ENCODE measurements around the gene UCMA. TPM values are rescaled to one million over a fixed set of nuclear protein-coding genes. Genes with fewer than 3 reads are reported as not detected.

UCMA gene
- total RNA-seq, 4 donors from 2014 or later = not detected

DNA sequence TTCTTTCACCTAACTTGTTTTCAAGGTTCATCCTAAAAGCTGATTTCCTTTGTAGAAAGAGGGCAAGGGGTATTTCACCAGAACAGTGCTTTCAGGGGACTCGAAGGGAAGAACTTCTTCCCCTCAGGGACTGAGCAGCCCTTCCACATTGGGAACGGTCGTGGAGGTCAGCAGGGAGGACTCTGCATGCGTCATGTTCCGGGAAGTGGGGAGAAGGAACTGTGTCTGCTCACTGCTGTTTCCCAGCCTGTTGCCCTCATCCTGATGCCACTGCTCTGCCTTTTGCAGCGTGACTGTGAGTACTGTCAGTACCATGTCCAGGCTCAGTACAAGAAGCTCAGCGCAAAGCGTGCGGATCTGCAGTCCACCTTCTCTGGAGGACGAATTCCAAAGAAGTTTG, 45.6 kb downstream of the UCMA start:
- ATAC-seq = no peak
- no peaks in the 10 kb centered on the region for H3K36me3 ChIP-seq
- no peaks in the 10 kb centered on the region for H3K9me3 ChIP-seq
- no peak for TF ChIP-seq POLR2A (IDR thresholded peaks at IDR 0.05)
- no peak for TF ChIP-seq POLR2AphosphoS5 (IDR thresholded peaks at IDR 0.05)
- TF ChIP-seq CTCF (IDR thresholded peaks at IDR 0.05) = no peak
- no peak for TF ChIP-seq EP300 (IDR thresholded peaks at IDR 0.05)
- no peak overlapping the region for H3K27ac ChIP-seq
- no peak overlapping the region for H3K4me3 ChIP-seq
- 83 to 87% methylated on average over 3 to 7 of the region's 10 CpGs for WGBS, 2 donors (ENCODE audit: low coverage in 1 of 2)
- H3K4me1 ChIP-seq = peaks cover 0 to 8% (median 0%) of the 10 kb centered on the region in 3 donors
- no peaks in the 10 kb centered on the region for H3K27me3 ChIP-seq

DNA sequence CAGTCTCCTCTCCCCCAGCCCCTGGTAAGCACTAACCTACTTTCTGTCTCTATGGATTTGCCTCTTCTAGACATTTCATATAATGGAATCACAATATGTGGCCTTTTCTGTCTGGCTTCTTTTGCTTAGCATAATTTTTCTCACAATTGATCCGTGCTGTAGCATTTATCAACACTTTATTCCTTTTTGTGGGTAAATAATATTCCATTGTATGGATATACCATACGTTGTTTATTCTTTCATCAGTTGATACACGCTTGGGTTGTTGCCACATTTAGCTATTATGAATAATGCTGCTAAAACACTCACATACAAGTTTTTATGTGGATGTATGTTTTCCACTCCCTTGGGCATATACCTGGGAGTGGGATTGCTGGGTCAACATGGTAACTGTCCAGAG, 47.0 kb downstream of the UCMA start:
- Histone ChIP-seq H3K36me3 (no peaks in the 10 kb centered on the region), H3K4me1 (peaks cover 0 to 8% (median 0%) of the 10 kb centered on the region in 3 donors), H3K4me3 (no peak overlapping the region), H3K27me3 (no peaks in the 10 kb centered on the region), H3K27ac (no peak overlapping the region), H3K9me3 (no peaks in the 10 kb centered on the region)
- no peak for ATAC-seq
- TF ChIP-seq EP300 (IDR thresholded peaks at IDR 0.05) = no peak
- WGBS, 2 donors (ENCODE audit: low coverage in 1 of 2) = 94% methylated on average over 3 of the region's 3 CpGs; no CpG with 5 or more reads in 1 of the 2 donors

DNA sequence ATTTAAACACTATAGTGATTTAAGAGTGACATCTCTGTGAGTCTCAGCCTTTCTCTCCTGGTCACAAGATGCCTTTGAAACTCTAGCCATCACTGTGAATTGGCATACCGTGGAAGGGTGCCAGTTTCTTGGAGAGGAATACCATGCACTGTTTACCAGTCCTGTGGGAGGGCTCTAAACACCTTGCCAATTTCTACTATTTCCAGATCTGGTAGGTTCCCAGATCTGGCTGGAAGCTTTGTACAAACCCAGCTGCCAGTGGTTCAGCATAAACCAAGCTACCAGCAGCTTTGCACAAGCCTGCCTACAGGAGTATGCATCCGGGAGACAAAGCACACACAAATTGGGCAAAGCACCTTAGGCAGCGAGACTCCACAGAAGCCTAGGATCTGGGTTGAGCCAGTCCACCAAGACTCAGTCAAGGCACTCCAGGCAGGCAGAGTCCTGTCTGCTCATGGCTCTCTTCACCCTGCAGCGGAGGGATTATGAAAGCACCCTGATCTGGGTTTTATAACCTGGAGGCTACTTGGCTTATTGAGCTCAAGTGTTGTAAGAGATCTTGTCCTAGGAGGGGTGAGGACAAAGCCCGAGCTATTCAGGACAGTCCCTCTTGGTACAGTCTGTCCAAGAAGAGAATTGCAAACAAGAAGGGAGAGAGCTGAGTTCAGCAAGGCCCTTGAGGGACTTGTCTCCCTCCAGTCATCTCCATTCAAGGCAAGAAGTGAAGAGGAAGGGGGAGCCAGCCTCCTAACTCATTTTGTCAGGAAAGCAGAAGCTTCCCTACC, 49.3 kb downstream of the UCMA start:
- Histone ChIP-seq H3K36me3 (no peaks in the 10 kb centered on the region), H3K27ac (no peak overlapping the region), H3K27me3 (no peaks in the 10 kb centered on the region), H3K4me1 (peaks cover 0 to 8% (median 0%) of the 10 kb centered on the region in 3 donors), H3K9me3 (no peaks in the 10 kb centered on the region), H3K4me3 (no peak overlapping the region)
- WGBS, 2 donors (ENCODE audit: low coverage in 1 of 2) = 65% methylated on average over 2 of the region's 5 CpGs; no CpG with 5 or more reads in 1 of the 2 donors
- ATAC-seq = peak; percentile 25
- no peak for TF ChIP-seq EP300 (IDR thresholded peaks at IDR 0.05)
- TF ChIP-seq POLR2A (IDR thresholded peaks at IDR 0.05) = no peak
- TF ChIP-seq POLR2AphosphoS5 (IDR thresholded peaks at IDR 0.05) = no peak

DNA sequence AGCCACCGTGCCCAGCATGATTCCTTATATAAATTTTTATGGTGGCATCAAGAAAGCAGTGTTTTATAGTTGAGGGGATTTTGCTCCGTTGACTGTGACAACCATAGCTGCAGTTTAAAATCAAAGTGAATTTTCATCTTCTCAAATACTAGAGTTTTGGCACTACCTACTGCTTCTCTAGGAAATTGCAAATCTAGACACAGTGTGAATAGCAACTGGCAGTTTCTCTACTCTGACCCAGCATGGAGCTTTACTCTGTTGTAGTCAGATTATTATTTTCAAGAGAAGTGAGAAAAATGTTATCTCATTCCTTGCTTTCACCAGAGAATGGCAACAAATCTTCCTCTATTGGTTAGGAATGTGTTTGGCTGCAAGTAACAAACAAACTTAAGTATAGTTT, 49.9 kb downstream of the UCMA start:
- no peak overlapping the region for H3K27ac ChIP-seq
- no peak for ATAC-seq
- WGBS, 2 donors (ENCODE audit: low coverage in 1 of 2) = no CpG with 5 or more reads among the region's 2 CpGs
- no peak for TF ChIP-seq CTCF (IDR thresholded peaks at IDR 0.05)
- TF ChIP-seq POLR2A (IDR thresholded peaks at IDR 0.05) = no peak
- TF ChIP-seq EP300 (IDR thresholded peaks at IDR 0.05) = no peak
- TF ChIP-seq POLR2AphosphoS5 (IDR thresholded peaks at IDR 0.05) = no peak
- H3K36me3 ChIP-seq = no peaks in the 10 kb centered on the region
- no peak overlapping the region for H3K4me3 ChIP-seq
- peaks cover 0 to 8% (median 0%) of the 10 kb centered on the region in 3 donors for H3K4me1 ChIP-seq
- no peaks in the 10 kb centered on the region for H3K9me3 ChIP-seq
- no peaks in the 10 kb centered on the region for H3K27me3 ChIP-seq

GRCh38 chr10:13183625-13184024, 50.5 kb downstream of the UCMA start:
- no peaks in the 10 kb centered on the region for H3K36me3 ChIP-seq

More at GRCh38 chr10:13183625-13184024, 50.5 kb downstream of the UCMA start:
- H3K27me3 ChIP-seq = no peaks in the 10 kb centered on the region
- no peak for ATAC-seq
- peaks cover 0 to 8% (median 0%) of the 10 kb centered on the region in 3 donors for H3K4me1 ChIP-seq
- H3K27ac ChIP-seq = no peak overlapping the region
- no peaks in the 10 kb centered on the region for H3K9me3 ChIP-seq
- TF ChIP-seq CTCF (IDR thresholded peaks at IDR 0.05) (no peak), POLR2AphosphoS5 (IDR thresholded peaks at IDR 0.05) (no peak), POLR2A (IDR thresholded peaks at IDR 0.05) (no peak), EP300 (IDR thresholded peaks at IDR 0.05) (no peak)
- H3K4me3 ChIP-seq = no peak overlapping the region
- WGBS, 2 donors (ENCODE audit: low coverage in 1 of 2) = 76% methylated on average over 5 of the region's 5 CpGs; no CpG with 5 or more reads in 1 of the 2 donors
